Bronchial epithelial cell (primary cell): ENCODE data around the gene PPM1F. TPM values are rescaled to one million over a fixed set of nuclear protein-coding genes. Genes with fewer than 3 reads are reported as not detected.

ENCODE experiments used
- DNase-seq: peaks from one replicate; pipeline ENCODE4 v3.0.0-alpha.2; 2010; ENCODE audit warnings: low read depth
- FAIRE-seq: peaks from 2 replicates; lab custom pipeline; 2011; peaks lifted over from hg19 to GRCh38; lab: Jason Lieb, UNC
- H3K27me3 ChIP-seq: 2 replicates; pipeline ENCODE4 v1.5.1; 2011; ENCODE audit warnings: low read length; ENCODE audit not compliant: control insufficient read depth, insufficient read depth
- H3K36me3 ChIP-seq: 2 replicates; pipeline ENCODE4 v1.5.1; 2011; ENCODE audit warnings: low read length; ENCODE audit not compliant: control insufficient read depth, insufficient read depth
- H3K4me3 ChIP-seq: 2 replicates; pipeline ENCODE4 v1.5.1; 2011; ENCODE audit warnings: mild to moderate bottlenecking, low read depth, low read length, control low read depth
- CTCF ChIP-seq: IDR thresholded peaks from 2 replicates; pipeline ENCODE4 v1.5.1; 2011; ENCODE audit warnings: mild to moderate bottlenecking, moderate library complexity, low read length, control low read depth, inconsistent platforms; ENCODE audit not compliant: insufficient read depth, severe bottlenecking
- total RNA-seq: library from RNA; depleted of rRNA; stranded (reverse); fragments of >200 nt; gene quantifications from 2 replicates; pipeline ENCODE4 v1.2.1, GENCODE V29; 2014

Gene PPM1F
- total RNA-seq, 1 donor from 2014 or later, result 16.1 TPM

GRCh38 chr22:21939461-21939913 lies 13.2 kb downstream of the PPM1F start:
- H3K36me3 ChIP-seq, result peaks cover 8% of the 10 kb centered on the region
- H3K27me3 ChIP-seq, result no peaks in the 10 kb centered on the region
- FAIRE-seq (no peak), DNase-seq (no peak)
- no peak for TF ChIP-seq CTCF
- no peak overlapping the region for H3K4me3 ChIP-seq

- H3K27me3 ChIP-seq, result no peaks in the 10 kb centered on the region
- no peak for TF ChIP-seq CTCF
- H3K4me3 ChIP-seq, result no peak overlapping the region
- DNase-seq (no peak), FAIRE-seq (no peak)
- peaks cover 7% of the 10 kb centered on the region for H3K36me3 ChIP-seq
Measured at GRCh38 chr22:21938906-21939305, 13.7 kb downstream of the PPM1F start.

GRCh38 chr22:21938071-21938822 lies 14.4 kb downstream of the PPM1F start:
- FAIRE-seq, result no peak
- peaks cover 14% of the 10 kb centered on the region for H3K36me3 ChIP-seq
- peak; percentile 61 for DNase-seq
- no peaks in the 10 kb centered on the region for H3K27me3 ChIP-seq
- peak; percentile 99 for TF ChIP-seq CTCF
- peak overlapping the region; percentile 44 for H3K4me3 ChIP-seq

GRCh38 chr22:21937821-21938070 lies 14.9 kb downstream of the PPM1F start:
- FAIRE-seq, result no peak
- TF ChIP-seq CTCF, result no peak
- Histone ChIP-seq H3K36me3 (peaks cover 18% of the 10 kb centered on the region), H3K27me3 (no peaks in the 10 kb centered on the region), H3K4me3 (no peak overlapping the region)
- DNase-seq, result peak; percentile 83

DNA sequence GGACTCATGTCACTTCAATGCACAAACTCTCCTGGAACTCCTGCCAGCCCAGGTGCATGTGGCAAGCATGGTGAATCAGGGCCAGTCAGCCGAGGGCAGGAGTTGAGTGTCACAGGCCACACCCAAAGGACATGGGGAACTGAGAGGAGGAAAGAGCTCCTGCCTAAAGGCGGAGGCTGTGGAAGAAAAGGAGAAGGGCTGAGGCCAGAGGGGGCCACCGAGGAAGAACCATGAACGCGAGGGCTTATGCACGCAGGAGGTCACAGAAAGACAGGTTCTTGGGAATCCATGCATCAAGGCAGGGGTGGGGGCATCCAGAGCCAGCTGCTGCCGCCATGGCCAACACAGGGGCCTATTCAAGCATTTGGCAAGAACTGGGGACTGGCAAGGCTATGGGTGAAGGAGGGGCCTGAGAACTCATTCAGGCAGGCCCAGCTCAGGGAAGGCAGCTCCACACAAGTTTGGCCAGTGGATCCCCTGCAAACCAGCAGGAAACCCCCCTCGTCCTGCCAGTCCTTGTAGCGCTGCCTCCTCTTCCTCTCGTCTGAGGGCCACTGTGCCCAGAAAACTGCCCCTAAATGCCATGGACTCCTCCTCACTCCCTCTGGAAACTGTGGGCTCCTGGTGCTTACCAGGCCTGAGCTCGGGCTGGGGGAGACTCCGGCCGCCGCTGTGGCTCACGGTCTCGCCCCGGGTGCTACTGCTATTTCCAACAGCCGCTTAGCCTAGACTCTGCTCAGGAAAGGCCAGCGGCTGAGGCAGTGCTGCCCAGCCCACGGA lies 15.4 kb downstream of the PPM1F start:
- FAIRE-seq (no peak), DNase-seq (peak; percentile 64)
- TF ChIP-seq CTCF, result no peak

More for the DNA sequence above, 15.4 kb downstream of the PPM1F start:
- Histone ChIP-seq H3K36me3 (peaks cover 23% of the 10 kb centered on the region), H3K27me3 (no peaks in the 10 kb centered on the region), H3K4me3 (no peak overlapping the region)
